GM19025 (cell line): Measurements from ENCODE around the gene NAP1L4.
A peak's percentile ranks its signal among the peaks of the same experiment; 100 is the strongest.
"Not testable (repeated sequence)": the region's sequence is repeated elsewhere in the genome, so short reads cannot be mapped to it uniquely, and the experiment has no call there.

Experiments used
- ATAC-seq: cut with Tn5 transposase; IDR thresholded peaks from one replicate; pipeline ENCODE4 v1.9.1; 2021; ENCODE audit warnings: mild to moderate bottlenecking, low read depth, moderate library complexity; ENCODE audit not compliant: unreplicated experiment

The NAP1L4 gene

DNA sequence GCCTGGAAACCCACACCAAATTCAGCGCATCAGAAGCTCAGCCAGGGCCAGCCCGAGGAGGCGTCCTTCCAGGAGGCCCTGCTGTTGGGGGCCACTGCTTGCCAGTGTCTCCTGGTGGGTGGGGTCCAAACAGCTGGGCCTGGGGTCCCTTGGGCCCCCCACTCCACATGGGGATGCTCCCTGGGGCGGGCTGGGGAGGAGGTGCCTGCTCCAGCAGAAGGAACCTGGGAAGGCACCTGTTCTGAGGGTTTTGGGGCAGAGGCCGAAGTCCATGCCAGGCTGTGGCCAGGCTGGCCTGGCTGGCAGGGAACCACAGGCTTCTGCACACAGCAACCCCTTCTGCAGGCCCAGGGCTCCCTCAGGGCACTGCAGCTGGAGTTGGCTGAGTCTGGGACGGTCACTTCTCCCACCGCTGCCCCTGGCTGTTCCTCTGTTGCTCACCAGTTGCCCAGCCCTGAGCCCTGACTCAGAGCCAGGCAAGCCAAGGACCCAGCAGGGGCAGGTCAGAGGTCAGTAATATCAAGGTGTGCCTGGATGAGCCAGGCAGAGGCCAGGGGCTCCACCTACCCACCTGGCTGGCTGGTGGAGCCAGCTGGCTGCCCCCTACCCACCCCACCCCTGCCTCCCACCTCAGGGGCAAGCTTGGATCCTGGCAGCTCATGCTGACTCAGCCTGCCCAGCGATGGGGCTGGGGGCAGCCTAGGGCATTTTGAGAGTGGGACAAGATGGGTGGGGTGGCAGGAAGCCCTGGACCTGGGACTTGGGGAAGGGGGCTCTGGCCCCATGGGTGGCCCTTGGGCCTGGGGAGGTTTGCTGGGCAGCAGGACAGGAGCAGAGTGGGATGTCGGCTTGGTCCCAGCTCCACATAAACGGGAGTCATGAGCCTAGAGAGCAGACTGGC lies 51.0 kb downstream of the NAP1L4 start:
- no peak for ATAC-seq

DNA sequence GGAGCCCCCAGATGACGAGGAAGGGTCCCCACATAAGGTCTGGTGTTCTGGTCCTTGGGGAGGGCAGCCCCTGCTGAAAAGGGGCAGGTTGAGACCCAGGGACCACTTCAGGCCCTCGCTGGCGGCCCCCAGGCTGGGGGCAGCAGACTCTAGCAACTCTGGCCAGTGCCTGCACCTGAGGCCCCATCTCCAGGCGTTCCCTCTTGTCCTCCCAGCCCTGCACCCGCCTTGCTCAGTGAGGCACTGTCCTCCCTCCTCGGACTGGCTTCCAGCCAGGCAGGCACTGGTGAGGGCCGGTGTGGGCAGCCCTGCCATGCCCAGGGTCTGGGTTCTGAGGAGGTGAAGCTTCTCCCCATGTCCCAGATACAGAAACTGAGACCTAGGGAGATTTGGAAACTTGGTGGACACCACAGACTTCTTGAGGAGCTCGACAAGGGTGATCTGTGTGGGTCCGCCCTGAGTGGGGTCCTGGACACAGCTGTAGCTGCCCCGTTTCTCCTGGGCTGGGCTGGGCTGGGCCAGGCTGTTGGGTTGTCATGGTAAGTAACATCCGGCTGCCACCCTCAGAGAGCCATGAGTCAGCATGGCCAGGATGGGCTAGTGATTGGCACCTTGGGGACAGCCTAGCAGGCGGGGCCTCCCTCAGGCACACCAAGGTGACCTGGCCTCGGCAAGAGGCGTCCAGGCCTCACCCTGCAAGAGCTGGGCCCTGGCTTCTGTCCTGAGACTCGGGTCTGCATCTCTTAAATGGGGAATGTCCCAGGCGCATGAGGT lies 51.8 kb downstream of the NAP1L4 start:
- no peak for ATAC-seq

- ATAC-seq: not testable (repeated sequence)
Measured at GRCh38 chr11:2938458-2939418, 53.4 kb downstream of the NAP1L4 start.

GRCh38 chr11:2937641-2938457 lies 54.3 kb downstream of the NAP1L4 start:
- ATAC-seq: not testable (repeated sequence)

- ATAC-seq: no peak
Measured at GRCh38 chr11:2934611-2935239, 57.4 kb downstream of the NAP1L4 start.

- no peak for ATAC-seq
Measured at GRCh38 chr11:2934021-2934550, 58.0 kb downstream of the NAP1L4 start.

DNA sequence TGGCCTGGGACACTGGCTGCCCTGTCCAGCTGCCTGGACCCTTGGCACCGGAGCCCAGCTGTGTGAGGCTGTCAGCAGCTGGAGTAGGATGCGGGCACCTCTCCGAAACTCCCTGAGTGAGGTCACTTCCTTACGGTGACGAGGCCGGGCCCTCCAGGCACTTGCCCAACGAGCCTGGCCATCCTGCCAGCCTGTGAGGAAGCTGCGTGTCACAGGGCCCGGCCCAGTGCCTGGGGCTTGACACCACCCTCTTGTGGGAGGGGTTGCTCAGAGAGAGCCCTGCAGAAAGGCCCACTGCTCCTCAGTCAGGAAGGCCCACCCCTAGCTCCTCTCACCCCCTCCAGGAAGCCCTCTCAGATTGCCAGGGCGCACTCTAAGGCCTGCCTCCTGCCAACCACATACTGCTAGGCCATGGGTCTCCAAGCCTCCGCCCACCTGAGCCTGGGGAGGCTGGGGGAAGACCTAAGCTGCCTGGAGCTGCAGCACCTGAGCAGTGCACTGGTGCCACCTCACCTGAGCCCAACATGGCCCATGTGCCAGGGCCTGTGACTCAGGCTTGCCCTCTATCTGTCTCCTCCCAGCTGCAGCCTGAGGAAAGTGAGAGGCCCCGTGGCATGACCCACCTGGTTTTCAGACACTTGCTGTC lies 58.6 kb downstream of the NAP1L4 start:
- no peak for ATAC-seq

GRCh38 chr11:2932850-2933251 lies 59.3 kb downstream of the NAP1L4 start:
- no peak for ATAC-seq

- ATAC-seq: no peak
Measured at GRCh38 chr11:2931771-2932738, 60.1 kb downstream of the NAP1L4 start.

- no peak for ATAC-seq
Measured at GRCh38 chr11:2931420-2931746, 60.7 kb downstream of the NAP1L4 start.

- peak; percentile 43 for ATAC-seq
Measured at GRCh38 chr11:2930704-2931419, 61.3 kb downstream of the NAP1L4 start.

GRCh38 chr11:2929950-2930703 lies 62.0 kb downstream of the NAP1L4 start:
- peak; percentile 23 for ATAC-seq

GRCh38 chr11:2929531-2929949 lies 62.6 kb downstream of the NAP1L4 start:
- no peak for ATAC-seq

GRCh38 chr11:2928605-2929530 lies 63.3 kb downstream of the NAP1L4 start, which contains the start of gene PHLDA2:
PHLDA2 (minus strand) TSS chr11:2929420; CDS start chr11:2929364, 56 bp downstream.
- ATAC-seq: no peak
